GM18502 (cell line): ENCODE data around the gene INO80.
A peak's percentile ranks its signal among the peaks of the same experiment; 100 is the strongest.

ENCODE experiments used
- ATAC-seq: cut with Tn5 transposase; IDR thresholded peaks from one replicate; pipeline ENCODE4 v1.9.1; 2021; ENCODE audit warnings: mild to moderate bottlenecking; ENCODE audit not compliant: unreplicated experiment, poor library complexity

Gene INO80

DNA sequence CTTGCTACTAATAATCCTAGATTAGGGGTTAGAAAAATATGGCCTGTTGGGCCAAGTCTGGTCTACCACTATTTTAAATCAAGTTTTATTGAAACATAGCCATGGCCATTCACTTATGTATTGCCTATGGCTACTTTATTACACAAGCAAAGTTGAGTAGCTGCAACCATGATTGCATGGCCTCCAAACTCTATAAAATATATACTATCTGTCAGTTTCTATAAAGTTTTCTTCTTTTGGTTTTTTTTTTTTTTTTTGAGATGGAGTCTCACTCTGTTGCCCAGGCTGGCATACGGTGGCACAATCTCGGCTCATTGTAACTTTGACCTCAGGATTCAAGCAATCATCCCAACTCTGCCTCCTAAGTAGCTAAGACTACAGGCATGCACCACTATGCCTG lies 60.4 kb downstream of the INO80 start:
- ATAC-seq: no peak

DNA sequence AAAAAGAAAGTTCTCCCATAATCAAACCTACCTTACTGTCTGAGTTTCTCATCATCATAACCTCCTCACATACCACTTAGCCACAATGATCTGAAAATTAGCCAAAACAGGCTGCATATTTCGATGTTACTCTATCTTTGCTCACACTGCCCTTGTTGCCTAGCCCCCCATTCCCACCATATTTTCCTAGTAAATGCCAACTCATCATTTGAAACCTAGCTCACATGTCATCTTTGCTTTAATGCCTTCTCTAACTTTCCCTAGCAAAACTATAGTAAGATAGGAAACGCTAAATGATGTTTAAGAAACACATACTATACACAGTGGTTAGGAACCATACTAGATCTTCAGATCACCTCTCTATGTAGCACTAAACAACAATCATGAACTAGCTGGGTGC lies 64.9 kb downstream of the INO80 start:
- ATAC-seq: no peak

DNA sequence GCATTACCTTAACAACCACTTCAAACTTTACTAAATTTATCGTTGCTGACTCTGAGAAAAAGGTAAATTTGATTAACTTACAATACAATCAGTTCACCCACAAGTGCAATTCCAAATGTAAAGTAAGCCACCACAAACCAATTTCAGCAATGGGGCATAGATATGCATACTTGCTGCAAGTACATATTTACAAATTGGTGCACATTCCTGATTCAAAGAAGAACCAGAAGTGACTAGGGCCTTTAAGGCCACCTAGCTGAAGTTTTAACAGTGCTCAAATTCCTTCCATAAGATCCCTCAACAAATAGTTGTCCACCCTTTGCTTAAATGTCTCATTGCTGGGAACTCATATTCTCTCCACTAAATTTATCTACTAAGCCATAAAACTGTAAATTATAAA lies 67.2 kb downstream of the INO80 start:
- no peak for ATAC-seq

DNA sequence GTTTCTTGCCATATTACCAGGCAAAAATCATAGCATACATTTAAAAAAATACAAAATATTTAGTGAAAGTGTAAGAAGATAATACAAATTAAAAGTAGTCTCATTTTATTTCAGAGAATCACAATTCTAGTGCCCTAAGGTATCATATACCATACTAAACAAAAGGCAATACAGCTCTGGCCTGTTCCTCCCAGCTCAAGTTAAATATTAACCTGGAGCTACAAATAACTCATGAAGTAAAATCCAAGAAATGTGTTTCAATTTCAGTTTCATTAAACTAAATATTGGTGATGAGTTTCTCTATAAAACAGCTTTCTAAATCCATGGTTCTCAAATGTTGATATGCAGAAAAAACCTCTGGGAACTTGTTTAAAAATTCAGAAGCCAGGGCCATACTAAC lies 67.7 kb downstream of the INO80 start:
- no peak for ATAC-seq

DNA sequence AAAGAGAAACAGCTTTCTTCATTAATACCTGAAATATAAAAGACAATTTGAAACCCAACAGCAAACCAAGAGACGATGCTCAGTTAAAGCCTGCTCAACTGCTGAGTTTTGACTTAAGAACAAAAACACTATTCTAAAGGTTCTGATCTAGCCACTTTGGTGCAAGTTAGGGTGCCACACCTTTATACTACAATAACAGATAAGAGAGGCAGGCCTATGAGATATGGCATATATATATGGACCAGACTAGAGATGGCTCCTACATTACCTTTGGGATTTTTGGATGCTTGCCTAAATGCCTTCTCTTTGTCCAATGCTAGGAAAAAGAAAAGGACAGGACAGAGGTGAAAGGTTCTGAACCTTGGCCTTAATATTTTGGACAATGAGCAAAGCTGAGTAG lies 68.6 kb downstream of the INO80 start:
- no peak for ATAC-seq

DNA sequence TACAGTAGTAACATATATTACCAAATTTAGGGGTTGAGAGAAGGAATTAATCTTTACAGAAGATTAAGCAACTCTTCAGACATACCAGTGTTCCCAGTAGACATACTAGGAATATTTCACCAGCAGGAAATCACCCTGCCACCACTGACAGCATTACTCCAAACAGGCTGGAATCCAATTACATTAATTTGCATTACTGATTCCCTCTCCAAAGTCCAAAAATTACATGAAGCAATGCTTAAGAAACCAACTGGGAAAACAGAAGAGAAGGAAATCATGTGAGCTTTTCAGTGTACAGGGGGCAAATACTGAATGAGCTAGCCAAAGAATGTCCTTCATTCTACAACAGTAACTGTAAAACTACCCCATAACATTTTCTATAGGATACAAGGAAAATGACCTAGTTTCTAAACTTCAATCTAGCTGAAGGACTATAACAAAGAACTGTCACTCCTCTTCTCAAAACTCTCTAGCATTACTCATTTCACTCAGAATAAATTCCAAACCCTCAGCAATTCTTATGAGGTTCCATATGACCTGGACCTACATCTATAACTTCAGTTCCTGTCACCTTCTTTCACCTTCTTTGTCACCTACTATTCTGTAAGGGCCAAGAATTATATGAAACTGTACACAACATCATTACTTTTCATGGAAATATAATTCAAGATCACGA lies 72.7 kb downstream of the INO80 start:
- ATAC-seq: no peak

DNA sequence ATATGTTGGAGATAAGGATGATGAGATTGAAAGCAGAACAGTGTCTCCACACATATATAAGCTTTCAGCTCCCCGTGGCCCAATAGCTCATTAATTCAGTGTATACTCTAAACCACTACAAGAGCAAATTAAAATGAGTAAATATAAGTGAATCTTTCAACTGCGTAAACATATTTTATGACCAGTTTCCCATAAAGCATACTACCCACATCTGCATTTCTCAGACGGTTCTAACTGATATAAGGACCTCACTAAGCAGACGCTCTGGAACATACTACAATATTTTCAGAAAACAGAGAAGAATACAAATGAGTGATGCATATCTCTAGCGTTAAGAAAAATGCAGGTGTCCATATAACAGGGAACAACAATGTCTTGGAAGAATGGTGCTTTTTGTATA lies 73.2 kb downstream of the INO80 start:
- no peak for ATAC-seq

DNA sequence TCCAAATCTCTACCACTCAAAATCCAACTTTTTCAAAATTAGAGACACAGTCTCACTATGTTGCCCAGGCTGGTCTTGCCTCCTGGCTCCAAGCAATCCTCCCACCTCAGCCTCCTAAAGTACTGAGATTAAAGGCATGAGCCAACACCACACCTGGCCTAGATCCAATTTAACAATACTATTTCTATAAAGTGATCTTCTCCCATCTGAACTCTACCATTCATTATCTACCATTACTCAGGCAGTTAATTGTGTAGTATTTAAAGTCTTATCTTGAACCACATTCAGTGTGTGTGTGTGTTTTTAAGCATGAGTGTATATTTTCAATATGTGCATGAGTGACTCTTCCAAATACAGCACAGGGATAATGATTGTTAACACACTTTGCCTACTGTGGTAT lies 77.0 kb downstream of the INO80 start:
- no peak for ATAC-seq

DNA sequence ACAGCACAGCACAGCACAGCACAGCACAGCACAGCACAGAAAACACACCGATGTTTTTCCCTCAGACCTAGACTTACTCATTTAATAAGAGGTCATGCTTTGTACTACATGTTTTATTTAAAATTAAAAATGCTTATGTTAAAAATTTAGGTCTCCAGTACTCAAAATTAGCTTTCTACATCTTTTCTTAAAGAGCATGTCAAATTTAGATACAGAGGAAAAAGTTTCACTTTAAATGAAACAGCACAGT lies 84.1 kb downstream of the INO80 start:
- no peak for ATAC-seq

DNA sequence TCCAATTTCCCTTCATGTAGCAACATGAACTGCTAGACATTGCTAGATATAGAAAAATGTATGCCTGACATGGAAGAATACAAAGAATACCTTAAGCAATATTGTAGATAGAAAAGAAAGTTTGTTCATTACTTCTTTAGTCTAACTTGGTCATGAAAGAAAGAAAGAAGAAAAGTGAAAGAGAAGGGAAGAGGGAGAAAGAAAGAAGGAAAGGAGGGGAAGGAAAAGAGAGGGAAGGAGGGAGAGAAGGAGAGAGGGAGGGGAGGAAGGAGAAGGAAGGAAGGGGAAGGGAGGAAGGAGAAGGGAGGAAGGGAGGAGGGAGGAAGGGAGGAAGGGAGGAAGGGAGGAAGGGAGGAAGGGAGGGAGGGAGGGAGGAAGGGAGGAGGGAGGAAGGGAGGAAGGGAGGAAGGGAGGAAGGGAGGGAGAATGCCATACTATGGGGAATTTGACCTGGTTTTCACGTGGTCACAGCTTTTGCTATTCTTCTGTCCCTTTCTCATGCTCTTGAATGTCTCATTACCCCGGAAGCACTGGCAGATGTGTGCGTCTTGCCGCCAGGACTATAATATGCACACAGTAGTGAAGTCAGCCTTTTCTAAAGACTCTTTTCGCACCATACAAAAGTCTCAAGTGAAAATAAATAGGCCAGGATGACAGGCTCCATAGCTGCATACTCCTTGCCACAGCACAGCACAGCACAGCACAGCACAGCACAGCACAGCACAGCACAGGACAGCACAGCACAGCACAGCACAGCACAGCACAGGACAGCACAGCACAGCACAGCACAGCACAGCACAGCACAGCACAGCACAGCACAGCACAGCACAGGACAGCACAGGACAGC lies 84.6 kb downstream of the INO80 start:
- ATAC-seq: no peak

DNA sequence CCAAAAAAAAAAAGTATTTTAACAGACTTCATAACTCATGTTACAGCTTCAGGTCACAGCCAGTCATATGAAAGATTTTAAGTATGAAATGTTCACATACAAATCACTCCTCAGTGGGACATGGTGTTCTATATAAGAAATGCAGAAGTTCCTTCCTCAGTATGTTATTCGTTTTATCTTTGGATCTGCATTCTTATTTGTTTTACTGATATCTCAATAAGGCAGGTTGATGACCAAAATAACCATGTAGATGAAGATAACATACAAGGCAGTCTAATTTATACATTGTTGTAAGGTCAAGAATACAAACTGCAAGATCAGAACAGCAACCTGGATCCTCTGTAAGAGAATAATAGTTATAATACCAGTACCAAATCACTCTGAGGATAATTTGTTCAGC lies 87.2 kb downstream of the INO80 start:
- no peak for ATAC-seq

DNA sequence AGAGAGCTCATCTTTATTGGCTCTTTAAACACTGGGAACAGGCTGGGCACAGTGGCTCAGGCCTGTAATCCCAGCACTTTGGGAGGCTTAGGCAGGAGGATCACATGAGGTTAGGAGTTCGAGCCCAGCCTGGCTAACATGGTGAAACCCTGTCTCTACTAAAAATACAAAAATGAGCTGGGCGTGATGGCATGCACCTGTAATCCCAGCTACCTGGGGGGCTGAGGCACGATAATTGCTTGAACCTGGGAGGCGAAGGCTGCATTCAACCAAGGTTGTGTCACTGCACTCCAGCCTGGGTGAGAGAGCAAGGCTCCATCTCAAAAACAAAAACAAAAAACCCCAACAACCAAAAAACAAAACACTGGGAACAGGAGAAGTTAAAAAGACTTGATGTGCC lies 90.7 kb downstream of the INO80 start:
- no peak for ATAC-seq

DNA sequence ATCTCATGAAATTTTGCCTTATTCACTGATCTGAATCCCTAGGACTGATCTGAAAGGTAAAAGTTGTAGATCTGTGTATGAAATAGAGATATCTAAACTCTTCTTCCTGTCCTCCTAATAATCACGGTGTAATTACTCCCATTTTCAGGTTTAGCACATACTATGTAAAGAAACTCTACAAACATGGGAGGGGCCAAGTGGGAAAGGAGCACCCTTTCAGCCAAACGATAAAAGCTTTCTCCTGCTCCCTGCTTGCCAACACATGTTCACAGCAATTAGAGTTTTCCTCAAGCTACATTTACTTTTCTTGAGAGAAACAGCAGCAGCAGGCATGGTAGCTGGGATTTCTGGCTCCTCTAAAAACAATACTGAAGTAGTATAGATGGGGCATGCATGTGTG lies 91.2 kb downstream of the INO80 start:
- ATAC-seq: no peak

DNA sequence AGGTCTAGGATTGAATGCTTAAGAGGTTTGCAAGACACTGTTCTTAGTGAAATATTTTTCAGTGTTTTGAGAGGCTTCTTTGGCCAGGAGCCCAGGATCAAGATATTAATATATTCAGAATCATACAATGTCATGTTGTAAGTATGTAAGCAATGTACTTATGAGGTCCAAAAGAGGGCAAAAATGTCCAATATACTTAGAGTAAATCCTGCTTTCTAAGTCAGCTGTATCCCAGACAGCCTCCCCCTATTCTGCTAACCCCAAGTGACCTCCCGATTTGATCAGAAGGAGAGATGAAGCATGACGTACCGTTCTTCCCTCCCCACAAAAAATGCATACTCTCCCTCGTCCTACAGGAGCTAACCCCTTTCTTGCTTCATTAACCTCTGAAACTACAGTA lies 91.9 kb downstream of the INO80 start:
- no peak for ATAC-seq

DNA sequence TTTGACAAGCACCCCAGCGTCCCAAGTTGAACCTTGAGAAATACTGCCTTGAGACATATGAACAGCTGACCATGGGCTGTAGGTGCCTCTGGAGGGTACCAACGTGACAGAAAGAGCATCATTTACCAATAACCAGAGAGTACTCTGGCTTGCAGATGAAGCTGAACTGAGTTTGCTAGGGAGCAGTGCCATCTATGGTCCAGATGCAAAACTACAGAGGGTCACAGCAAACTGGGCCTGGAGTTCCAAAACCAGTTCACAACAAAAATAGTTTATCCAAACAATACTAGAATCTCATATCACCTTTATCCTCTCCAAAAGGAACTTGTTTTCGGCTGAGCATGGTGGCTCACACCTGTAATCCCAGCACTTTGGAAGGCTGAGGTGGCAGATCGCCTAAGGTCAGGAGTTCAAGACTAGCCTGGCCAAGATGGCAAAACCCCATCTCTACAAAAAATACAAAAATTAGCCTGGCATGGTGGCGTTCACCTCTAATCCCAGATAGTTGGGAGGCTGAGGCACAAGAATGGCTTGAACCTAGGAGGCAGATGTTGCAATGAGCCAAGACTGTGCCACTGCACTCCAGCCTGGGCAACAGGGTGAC lies 93.5 kb downstream of the INO80 start:
- no peak for ATAC-seq

DNA sequence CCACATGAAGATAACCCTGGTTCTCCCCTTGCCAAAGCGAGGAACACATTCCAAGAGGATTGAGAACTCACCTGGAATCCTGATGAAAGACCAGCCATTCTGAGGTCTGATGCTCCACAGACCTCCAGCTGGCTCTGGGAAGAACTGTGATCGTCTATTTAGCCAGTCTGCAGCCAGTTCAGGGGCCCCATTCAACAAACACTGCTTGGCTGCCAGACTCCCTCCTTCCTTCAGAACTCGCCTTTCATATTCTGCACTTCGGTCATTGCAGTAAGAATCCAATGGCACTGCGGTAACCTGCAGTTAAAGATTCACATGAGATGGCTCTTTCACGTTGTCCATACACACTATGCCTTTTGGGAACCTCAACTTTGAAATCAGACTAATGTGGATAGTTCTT lies 95.3 kb downstream of the INO80 start:
- ATAC-seq: no peak

DNA sequence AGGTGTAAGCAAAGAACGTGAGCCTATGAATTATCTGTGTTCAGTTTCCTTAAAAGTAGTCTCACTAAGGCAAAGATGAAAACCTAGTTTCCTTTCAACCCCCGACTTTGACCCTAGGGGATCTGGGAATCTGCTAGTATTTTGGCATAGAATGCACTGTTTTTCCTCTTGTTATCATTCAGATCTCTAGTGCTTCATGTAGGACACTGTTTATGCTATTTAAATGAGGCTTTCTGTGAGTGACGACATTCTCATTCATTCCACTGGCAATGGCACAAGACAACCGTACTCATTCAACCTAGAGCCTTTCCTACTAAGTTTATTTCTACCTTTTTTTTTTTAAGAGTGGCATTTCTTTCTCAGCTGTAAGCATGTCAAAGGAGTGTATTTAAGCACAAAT lies 95.8 kb downstream of the INO80 start:
- ATAC-seq: no peak

DNA sequence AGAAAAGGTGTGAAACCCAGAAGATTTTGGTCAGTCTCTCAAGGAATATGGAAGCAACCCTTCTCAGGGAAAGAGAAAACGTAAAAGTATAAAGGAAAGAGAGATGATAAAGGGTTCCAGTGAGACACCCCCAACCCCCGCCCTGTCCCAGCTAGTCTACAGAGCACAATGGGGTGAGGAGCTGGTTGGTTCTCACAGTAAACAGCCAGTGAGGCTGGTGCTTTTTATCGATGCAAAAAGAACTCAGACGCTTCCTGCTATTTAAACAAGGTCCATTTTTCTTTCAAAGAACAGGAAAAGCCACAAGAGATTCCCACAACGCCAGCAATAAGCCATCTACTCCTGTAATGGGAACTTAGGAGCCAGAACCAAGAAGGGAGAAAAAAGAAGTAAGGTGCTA lies 96.9 kb downstream of the INO80 start:
- no peak for ATAC-seq

DNA sequence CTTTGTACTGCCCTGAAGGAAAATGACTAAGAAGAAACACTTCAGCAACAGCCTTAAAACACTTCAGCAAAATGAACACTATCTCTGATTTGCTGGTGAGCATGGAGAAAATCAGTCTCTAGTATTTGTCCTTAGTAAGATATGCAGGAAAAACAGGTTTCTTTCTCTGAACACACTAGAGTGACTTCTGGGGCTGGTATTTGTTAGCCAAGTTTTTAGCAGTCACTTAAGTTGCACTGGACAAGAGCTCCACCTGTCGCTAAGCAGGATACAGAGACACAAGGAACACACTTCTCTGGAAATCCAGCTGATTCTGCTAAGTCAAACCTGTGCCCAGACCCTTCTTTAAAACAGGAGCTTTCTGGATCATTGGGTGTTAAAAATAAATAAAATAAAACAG lies 97.5 kb downstream of the INO80 start:
- no peak for ATAC-seq

DNA sequence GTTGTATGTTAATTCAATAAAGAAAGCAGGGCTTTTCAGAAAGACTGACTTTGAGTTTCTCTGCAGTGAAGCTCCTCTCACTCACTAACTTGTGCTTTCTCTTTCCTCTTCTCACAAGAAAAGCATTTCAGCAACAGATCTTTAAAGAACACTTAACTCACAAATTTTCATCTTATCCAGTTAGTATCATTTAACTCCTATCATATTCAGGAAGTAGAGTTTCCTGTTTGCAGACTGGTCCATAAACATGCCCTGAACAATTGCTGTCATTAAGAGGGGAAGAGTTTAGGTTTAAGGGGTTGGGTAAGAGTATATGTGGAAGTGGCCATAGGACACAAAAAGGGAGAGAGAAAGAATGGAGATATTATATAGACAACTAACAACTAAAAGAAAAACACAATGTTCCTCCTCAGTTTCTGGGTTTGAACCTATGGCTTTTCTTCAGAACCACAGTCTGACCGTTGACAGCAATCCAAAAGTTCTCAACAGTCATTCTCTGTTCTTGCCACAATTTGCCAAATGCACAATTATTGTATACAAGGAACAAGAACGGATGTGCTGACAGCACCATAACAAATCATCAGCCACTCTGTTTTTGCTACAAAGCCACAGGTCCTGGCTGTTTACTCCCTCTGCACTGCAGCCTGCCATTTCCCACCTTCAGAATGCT lies 98.9 kb downstream of the INO80 start:
- no peak for ATAC-seq

DNA sequence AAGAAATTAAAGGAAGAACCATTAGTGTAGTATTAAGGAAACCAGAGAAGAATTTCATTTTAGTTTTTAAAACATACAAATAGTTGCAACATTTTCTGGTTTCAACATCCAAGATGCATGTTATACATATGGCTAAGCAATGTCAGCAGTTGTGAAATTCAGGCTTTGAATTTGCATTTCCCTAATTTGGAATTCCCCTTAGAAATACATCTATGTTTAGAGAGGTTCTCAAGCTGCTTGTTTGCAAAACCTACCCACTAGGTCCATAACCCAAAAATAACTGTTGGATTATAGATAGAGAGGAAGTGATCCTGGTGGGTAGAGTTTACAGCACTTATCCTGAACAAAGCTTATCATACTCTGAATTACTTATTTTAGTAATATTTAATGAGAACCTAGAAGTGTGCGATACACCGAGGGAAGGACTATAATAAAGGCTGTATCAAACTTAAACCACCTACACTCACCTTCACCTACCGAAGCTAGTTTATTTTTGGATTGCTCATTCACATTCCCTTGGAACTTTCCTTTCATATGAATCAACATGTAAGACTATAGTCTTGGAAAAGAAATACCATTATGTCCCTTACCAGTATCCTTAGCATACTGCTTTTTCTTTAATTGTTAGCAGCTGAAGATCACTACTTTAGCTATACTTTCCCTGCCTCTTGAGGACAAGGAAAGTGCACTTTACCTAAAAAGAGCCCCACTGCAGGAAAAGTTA lies 102.2 kb downstream of the INO80 start:
- peak; percentile 75 for ATAC-seq
